Gastroesophageal sphincter (tissue), 4 donors: ENCODE data around the gene PNKD. TPM values are rescaled to one million over a fixed set of nuclear protein-coding genes. Genes with fewer than 3 reads are reported as not detected.

Experiments
- ATAC-seq: fragments of 150-250 bp; one replicate; pipeline ENCODE4 v1.9.1; 2016; ENCODE audit warnings: mild to moderate bottlenecking, moderate library complexity
- H3K27ac ChIP-seq, 4 donors: fragments of 200-600 bp; sonication (generic) in 3 of 4; 1 replicate in 3 of 4; 2 replicates in 1 of 4; pipeline ENCODE4 v1.5.1; 2016 to 2019
- H3K27me3 ChIP-seq: fragments of 200-600 bp; sonication (generic); one replicate; pipeline ENCODE4 v1.5.1; 2019
- H3K36me3 ChIP-seq, 2 donors: fragments of 200-600 bp; sonication (generic); one replicate each; pipeline ENCODE4 v1.5.1; 2019; ENCODE audit warnings: control low read depth in 1 of 2
- H3K4me1 ChIP-seq, 3 donors: fragments of 200-600 bp; sonication (generic); 1 replicate in 2 of 3; 2 replicates in 1 of 3; pipeline ENCODE4 v1.5.1; 2016 to 2019; ENCODE audit warnings: control low read depth in 2 of 3
- H3K4me3 ChIP-seq, 2 donors: fragments of 200-600 bp; sonication (generic); one replicate each; pipeline ENCODE4 v1.5.1; 2019; ENCODE audit warnings: mild to moderate bottlenecking in 1 of 2, moderate library complexity in 1 of 2
- H3K9me3 ChIP-seq, 3 donors: fragments of 200-600 bp; sonication (generic); one replicate each; pipeline ENCODE4 v1.5.1; 2017 to 2019; ENCODE audit warnings: control low read depth in 2 of 3
- CTCF ChIP-seq, 4 experiments: fragments of 200-600 bp in 2 of 4; fragments of 450-650 bp in 2 of 4; sonication (generic) in 1 of 4; IDR thresholded peaks; one replicate each; pipeline ENCODE4 v1.5.1; 2017 to 2019; ENCODE audit warnings: antibody characterized with exemption in 4 of 4, mild to moderate bottlenecking in 2 of 4, moderate library complexity in 2 of 4
- EP300 ChIP-seq: sonication (generic); formaldehyde crosslinking; IDR thresholded peaks from one replicate; pipeline ENCODE4 v1.6.1; 2017; ENCODE audit warnings: antibody characterized with exemption, mild to moderate bottlenecking
- POLR2A ChIP-seq, 2 donors: fragments of 450-650 bp; IDR thresholded peaks; one replicate each; pipeline ENCODE4 v1.6.1; 2017; ENCODE audit warnings: antibody characterized with exemption in 2 of 2, mild to moderate bottlenecking in 2 of 2, moderate library complexity in 1 of 2
- POLR2AphosphoS5 ChIP-seq: sonication (generic); formaldehyde crosslinking; IDR thresholded peaks from one replicate; pipeline ENCODE4 v1.6.1; 2017; ENCODE audit warnings: antibody characterized with exemption
- WGBS, 2 donors: methylation state at CpG; one replicate each; pipeline ENCODE4 v1.1.5; 2018; ENCODE audit warnings: low coverage in 1 of 2; 5-methylcytosine and 5-hydroxymethylcytosine counted together
- total RNA-seq, 4 donors: library from RNA; depleted of rRNA; stranded (reverse); fragments of >200 nt; gene quantifications; one replicate each; pipeline ENCODE4 v1.1.0, GENCODE V29; 2016

The PNKD gene
- total RNA-seq, 4 donors from 2014 or later, result 48.6 to 60.2 (median 56.9) TPM

- Histone ChIP-seq H3K36me3 (no peaks in the 10 kb centered on the region), H3K4me3 (peak overlapping the region in 1 of 2 donors; percentile 22), H3K9me3 (no peaks in the 10 kb centered on the region), H3K4me1 (peaks cover 0 to 8% (median 0%) of the 10 kb centered on the region in 3 donors), H3K27me3 (no peaks in the 10 kb centered on the region), H3K27ac (peak overlapping the region in 1 of 4 donors; percentile 24)
- TF ChIP-seq POLR2AphosphoS5 (no peak), EP300 (no peak), POLR2A (IDR thresholded peaks at IDR 0.05) (no peak), CTCF (IDR thresholded peaks at IDR 0.05) (no peak)
- WGBS, 2 donors, result 97% methylated on average over 6 of the region's 6 CpGs; no CpG with 5 or more reads in 1 of the 2 donors
- ATAC-seq, result no peak
Observed at GRCh38 chr2:218382785-218383184, 112.5 kb downstream of the PNKD start.

- Histone ChIP-seq H3K27me3 (no peaks in the 10 kb centered on the region), H3K4me3 (peak overlapping the region in 1 of 2 donors; percentile 22), H3K36me3 (no peaks in the 10 kb centered on the region), H3K27ac (no peak overlapping the region), H3K9me3 (no peaks in the 10 kb centered on the region), H3K4me1 (peaks cover 0 to 11% (median 0%) of the 10 kb centered on the region in 3 donors)
- no peak for TF ChIP-seq EP300
- no peak for TF ChIP-seq POLR2A (IDR thresholded peaks at IDR 0.05)
- no peak for TF ChIP-seq CTCF (IDR thresholded peaks at IDR 0.05)
- no peak for TF ChIP-seq POLR2AphosphoS5
- 83 to 95% methylated on average over 1 to 4 of the region's 10 CpGs for WGBS, 2 donors
- ATAC-seq, result no peak
Observed at GRCh38 chr2:218383892-218384519, 113.7 kb downstream of the PNKD start.

- TF ChIP-seq POLR2A (IDR thresholded peaks at IDR 0.05), result no peak
- no peak for TF ChIP-seq EP300
- no peak for TF ChIP-seq CTCF (IDR thresholded peaks at IDR 0.05)
- no peak for TF ChIP-seq POLR2AphosphoS5
Observed at GRCh38 chr2:218384975-218385374, 114.7 kb downstream of the PNKD start.

GRCh38 chr2:218386505-218387368, 116.4 kb downstream of the PNKD start:
- no peaks in the 10 kb centered on the region for H3K36me3 ChIP-seq
- no peaks in the 10 kb centered on the region for H3K9me3 ChIP-seq
- peaks cover 0 to 11% (median 0%) of the 10 kb centered on the region in 3 donors for H3K4me1 ChIP-seq
- no peaks in the 10 kb centered on the region for H3K27me3 ChIP-seq
- no peak for ATAC-seq
- TF ChIP-seq CTCF (IDR thresholded peaks at IDR 0.05), result no peak
- TF ChIP-seq EP300, result no peak
- no peak for TF ChIP-seq POLR2AphosphoS5
- TF ChIP-seq POLR2A (IDR thresholded peaks at IDR 0.05), result no peak
- H3K27ac ChIP-seq, result peak overlapping the region in 1 of 4 donors; percentile 10
- WGBS, 2 donors, result 45 to 72% methylated on average over 5 to 13 of the region's 23 CpGs
- H3K4me3 ChIP-seq, result peak overlapping the region in 1 of 2 donors; percentile 41

More at GRCh38 chr2:218384975-218385374, 114.7 kb downstream of the PNKD start:
- Histone ChIP-seq H3K4me3 (no peak overlapping the region), H3K4me1 (peaks cover 0 to 11% (median 0%) of the 10 kb centered on the region in 3 donors), H3K27me3 (no peaks in the 10 kb centered on the region), H3K36me3 (no peaks in the 10 kb centered on the region), H3K27ac (no peak overlapping the region), H3K9me3 (no peaks in the 10 kb centered on the region)
- WGBS, 2 donors, result 80 to 90% methylated on average over 1 to 2 of the region's 9 CpGs
- no peak for ATAC-seq
